NCI-H226 (cell line): ENCODE measurements around the gene NEIL3.

Experiments used
- DNase-seq: peaks from one replicate; pipeline ENCODE4 v3.0.0-alpha.2; 2015

NEIL3 gene

GRCh38 chr4:177309522-177310371, at the start of gene NEIL3:
NEIL3 (plus strand) TSS chr4:177309874; CDS start chr4:177309954, 80 bp downstream.
- peak; percentile 76 for DNase-seq

- DNase-seq = no peak
Observed at GRCh38 chr4:177263818-177264217, 45.9 kb upstream of the NEIL3 start.

- no peak for DNase-seq
Observed at GRCh38 chr4:177264788-177265422, 44.8 kb upstream of the NEIL3 start.

GRCh38 chr4:177265729-177266128, 43.9 kb upstream of the NEIL3 start:
- DNase-seq = no peak

GRCh38 chr4:177266506-177266905, 43.2 kb upstream of the NEIL3 start:
- DNase-seq = no peak

- DNase-seq = no peak
Observed at GRCh38 chr4:177267911-177268310, 41.8 kb upstream of the NEIL3 start.

GRCh38 chr4:177271091-177271490, 38.6 kb upstream of the NEIL3 start:
- no peak for DNase-seq

- DNase-seq = no peak
Observed at GRCh38 chr4:177271915-177272766, 37.5 kb upstream of the NEIL3 start.

GRCh38 chr4:177275999-177276398, 33.7 kb upstream of the NEIL3 start:
- no peak for DNase-seq

GRCh38 chr4:177281351-177281909, 28.2 kb upstream of the NEIL3 start:
- DNase-seq = no peak

GRCh38 chr4:177282284-177282835, 27.3 kb upstream of the NEIL3 start:
- no peak for DNase-seq

GRCh38 chr4:177283167-177283566, 26.5 kb upstream of the NEIL3 start:
- no peak for DNase-seq

- DNase-seq = no peak
Observed at GRCh38 chr4:177285953-177286352, 23.7 kb upstream of the NEIL3 start.

GRCh38 chr4:177287255-177287654, 22.4 kb upstream of the NEIL3 start:
- no peak for DNase-seq

- DNase-seq = no peak
Observed at GRCh38 chr4:177288335-177288734, 21.3 kb upstream of the NEIL3 start.

- no peak for DNase-seq
Observed at GRCh38 chr4:177290780-177291179, 18.9 kb upstream of the NEIL3 start.

GRCh38 chr4:177292171-177292570, 17.5 kb upstream of the NEIL3 start:
- DNase-seq = no peak

GRCh38 chr4:177293208-177294033, 16.3 kb upstream of the NEIL3 start:
- DNase-seq = no peak

- DNase-seq = no peak
Observed at GRCh38 chr4:177297785-177298391, 11.8 kb upstream of the NEIL3 start.

GRCh38 chr4:177301126-177301639, 8.5 kb upstream of the NEIL3 start:
- no peak for DNase-seq
